NCI-H2227 treated with DMSO at 0.1 percent for 48 hours (cell line): ENCODE measurements around the gene ERMARD.

Experiments used
- DNase-seq: peaks from one replicate; lab custom pipeline; 2025; lab: John Stamatoyannopoulos, UW

Gene ERMARD

DNA sequence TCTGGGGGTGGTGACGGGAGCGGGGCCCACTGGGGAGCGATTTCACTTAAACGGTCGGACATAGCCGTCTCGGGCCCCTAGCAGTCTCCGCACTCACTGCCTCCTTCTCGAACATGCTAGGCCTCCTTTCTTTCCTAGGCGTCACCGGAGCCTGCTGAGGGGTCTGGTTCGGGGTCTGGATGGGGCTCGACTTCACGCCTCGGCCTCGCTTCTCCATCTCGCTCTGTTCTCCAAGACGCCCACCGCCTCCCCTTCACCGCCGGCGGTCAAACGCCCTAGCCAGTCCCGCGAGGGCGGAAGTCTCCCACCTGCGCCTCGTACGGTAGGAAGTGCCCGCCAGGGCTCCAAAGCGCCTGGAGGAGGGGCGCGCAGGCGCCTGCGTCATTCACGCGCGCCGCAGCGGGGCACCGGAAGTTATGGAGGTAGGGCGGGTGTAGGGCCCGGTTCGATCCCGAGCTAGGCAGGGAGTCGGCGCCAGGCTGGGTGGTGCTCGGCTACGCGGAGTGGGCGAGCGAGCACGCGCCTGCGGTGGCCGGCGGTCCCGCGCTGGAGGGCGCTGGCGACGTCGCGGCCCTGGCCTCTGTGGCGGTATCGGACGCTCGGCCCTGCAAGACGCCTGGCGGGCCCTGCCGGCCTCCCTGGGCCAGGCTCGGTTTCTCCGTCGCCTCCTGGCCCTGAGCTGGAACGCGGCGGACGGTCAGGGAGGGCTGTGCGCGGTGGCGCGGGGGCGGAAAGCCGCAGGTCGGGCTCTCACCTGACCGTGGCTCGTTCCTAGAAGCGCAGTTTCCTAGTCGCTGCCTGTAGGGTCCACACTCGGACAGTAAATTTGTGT, at the start of gene ERMARD, which contains the start of gene DYNLT2:
Gene ERMARD (plus strand): TSS at position 381 of the 832 bp plus-strand sequence. CDS start 36 bp downstream, at position 417.
Gene DYNLT2 (minus strand): TSS at position 331 of the 832 bp plus-strand sequence. CDS start 114 bp downstream, at position 217.
- peak; percentile 87 for DNase-seq

GRCh38 chr6:169701954-169702839, 49.2 kb upstream of the ERMARD start, which contains the start of the genes C6orf120 and WDR27:
Gene C6orf120 (plus strand): TSS chr6:169702126. CDS start chr6:169702460, 334 bp downstream.
Gene WDR27 (minus strand): TSS chr6:169702029. CDS start chr6:169689005, 13,024 bp downstream.
- DNase-seq: peak; percentile 85

GRCh38 chr6:169702840-169703246, 48.6 kb upstream of the ERMARD start:
- DNase-seq: no peak

DNA sequence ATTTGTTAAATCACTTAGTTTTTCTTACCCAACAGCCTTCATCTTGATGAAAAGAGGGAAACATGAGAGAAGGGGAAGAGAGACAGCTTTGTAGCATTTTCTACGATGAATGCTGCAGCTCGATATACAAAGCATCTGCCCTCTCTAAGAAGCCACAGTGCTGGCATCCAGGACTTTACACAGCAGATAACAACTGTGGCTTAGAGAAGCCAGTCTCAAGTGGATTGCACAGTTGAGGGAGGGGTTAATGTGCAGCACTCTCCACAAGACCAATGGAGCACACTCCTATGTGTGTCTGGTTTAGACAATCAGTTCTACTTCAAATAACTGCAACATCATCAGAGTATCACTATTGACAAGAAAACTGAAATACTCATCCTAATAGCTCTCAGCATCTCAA, 43.6 kb upstream of the ERMARD start:
- no peak for DNase-seq

- DNase-seq: no peak
Measured at GRCh38 chr6:169709293-169709692, 42.1 kb upstream of the ERMARD start.

DNA sequence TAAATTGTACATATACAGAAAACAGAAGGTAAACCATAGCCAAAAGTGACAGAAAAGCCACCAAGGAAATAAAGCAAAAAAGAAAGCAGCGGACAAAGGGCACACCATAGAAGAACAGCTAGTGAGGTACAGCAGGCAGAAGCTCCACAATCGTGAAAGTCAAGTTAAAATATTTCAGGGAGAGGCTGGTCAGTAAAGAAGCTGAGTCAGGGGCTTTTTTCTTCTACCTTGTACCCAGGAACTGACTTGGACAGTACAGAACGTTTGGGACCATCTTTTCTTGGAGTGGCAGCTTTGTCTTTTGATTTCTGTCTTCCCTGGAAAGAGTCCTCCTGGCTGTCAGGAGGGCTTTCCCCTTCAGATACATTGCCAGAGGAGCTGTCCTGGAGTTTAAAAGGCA, 41.4 kb upstream of the ERMARD start:
- no peak for DNase-seq

GRCh38 chr6:169714178-169714577, 37.2 kb upstream of the ERMARD start:
- DNase-seq: no peak

GRCh38 chr6:169714595-169714994, 36.8 kb upstream of the ERMARD start:
- DNase-seq: no peak

- no peak for DNase-seq
Measured at GRCh38 chr6:169719117-169719516, 32.3 kb upstream of the ERMARD start.

- no peak for DNase-seq
Measured at GRCh38 chr6:169720207-169720855, 31.1 kb upstream of the ERMARD start.

- DNase-seq: no peak
Measured at GRCh38 chr6:169722362-169723199, 28.8 kb upstream of the ERMARD start.

DNA sequence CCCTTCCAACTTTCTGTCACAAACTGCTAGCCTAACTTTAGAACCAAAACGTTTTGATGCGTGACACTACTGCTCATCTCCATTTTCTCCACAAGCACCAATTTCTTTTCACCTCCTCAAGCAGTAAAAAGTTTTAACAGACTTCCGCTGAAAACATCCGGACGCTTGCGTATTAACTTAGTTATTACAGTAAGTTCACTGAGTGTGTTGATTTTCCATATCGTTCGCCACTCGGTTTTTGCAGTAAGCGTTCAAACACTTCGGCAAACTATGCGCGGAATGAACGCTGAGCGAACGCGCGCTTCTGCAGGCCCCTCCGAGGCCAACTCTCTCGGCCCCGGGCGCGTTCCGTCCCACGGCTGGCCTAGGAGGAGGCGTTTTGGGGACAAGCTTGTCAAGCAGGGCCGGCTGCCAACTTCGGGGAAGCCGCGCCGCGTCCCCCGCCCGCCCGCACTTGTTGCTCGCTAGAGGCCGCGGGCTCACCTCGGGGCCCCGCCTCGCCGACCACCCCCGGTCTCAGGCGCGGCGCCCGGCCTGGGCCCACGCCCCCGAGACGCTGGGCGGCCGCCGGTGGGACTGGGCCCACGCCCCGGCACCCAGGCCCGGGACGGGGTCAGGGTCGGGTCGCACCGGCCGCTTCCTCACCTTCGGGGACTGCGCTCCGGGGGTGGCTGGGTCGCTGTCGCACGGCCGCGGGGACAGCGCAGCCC, 28.1 kb upstream of the ERMARD start:
- no peak for DNase-seq

DNA sequence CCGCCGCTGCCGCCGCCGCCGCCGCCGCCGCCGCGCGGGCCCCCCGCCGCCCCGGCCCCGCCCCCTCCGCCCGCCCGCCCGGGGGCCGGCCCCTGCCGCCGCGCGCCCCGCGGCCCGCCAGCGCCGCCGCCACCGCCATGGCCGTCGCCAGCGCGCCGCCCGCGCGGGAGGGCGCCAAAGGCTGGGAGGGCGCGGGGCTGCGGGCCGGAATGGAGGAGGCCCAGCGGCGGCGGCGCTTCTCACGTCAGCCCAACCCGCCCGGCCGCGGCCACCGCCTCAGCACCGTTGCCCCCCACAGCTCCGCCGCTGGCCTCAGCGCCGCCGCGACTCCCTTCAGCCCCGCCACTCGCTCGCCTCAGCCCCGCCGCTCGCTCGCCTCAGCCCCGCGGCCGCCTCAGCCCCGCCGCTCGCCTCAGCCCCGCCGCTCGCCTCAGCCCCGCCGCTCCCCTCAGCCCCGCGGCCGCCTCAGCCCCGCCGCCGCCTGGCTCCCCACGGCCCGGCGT, 27.4 kb upstream of the ERMARD start:
- no peak for DNase-seq

DNA sequence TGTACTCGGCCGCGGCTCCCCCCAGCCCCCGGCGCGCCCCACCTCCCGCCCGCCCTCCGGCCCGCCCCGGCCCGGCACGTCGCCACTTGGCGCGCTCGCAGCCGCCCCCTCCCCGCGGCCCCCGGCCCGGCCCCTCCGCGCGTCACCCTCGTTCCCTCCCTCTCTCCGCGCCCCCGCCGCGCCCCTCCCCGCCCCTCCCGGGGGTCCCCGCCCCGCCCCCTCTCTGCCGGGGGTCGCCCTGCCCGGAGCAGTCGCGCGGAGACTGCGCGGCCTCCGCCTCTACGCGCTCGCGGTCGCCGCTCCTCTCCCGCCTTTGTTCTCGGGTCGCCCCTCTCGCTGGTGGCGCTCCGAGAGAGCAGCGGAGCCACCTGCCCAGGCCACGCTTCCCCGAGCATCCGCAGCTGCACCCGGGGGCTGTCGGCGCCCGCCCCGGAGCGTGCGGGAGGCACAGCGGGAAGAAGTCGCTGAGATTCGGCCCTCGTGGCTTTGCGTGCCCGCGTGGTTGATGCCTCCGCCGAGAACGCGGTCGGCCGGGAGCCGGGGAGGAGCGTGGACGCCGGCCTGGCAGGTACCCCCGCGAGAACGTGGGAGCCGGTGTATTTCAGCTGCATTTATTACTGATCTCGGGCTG, 26.8 kb upstream of the ERMARD start, which contains the start of gene PHF10:
Gene PHF10 (minus strand): TSS at position 7 of the 631 bp plus-strand sequence. CDS start 569 bp downstream, outside the sequence.
- DNase-seq: peak; percentile 43

GRCh38 chr6:169725125-169726048, 26.0 kb upstream of the ERMARD start:
- DNase-seq: peak; percentile 22

DNA sequence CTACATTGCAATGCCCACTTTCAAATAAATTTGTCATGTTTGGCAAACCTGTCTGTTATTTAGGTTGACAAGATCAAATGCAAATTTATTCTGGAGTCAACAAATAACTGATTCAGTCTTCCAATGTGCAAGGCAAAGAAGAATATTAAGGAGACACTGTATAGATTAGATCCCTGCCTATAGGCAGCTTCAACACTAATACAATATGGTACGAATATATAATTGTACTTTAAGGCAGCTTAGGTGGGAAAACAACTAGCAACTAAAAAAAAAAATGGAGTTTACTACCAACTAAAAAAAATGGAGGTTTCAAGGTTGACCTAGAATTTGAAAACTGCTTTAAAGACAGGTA, 25.4 kb upstream of the ERMARD start:
- DNase-seq: no peak

GRCh38 chr6:169726963-169727362, 24.5 kb upstream of the ERMARD start:
- no peak for DNase-seq

- no peak for DNase-seq
Measured at GRCh38 chr6:169729961-169730360, 21.5 kb upstream of the ERMARD start.
